Neuronal stem cell (in vitro differentiated cells): ENCODE results near the gene BRINP1.
A peak's percentile ranks its signal among the peaks of the same experiment; 100 is the strongest.

Experiments
- DNase-seq: peaks from one replicate; pipeline ENCODE4 v3.0.0-alpha.2; 2013; ENCODE audit warnings: low spot score
- H2AFZ ChIP-seq: one replicate; pipeline ENCODE4 v1.6.1; 2013; ENCODE audit warnings: mild to moderate bottlenecking, low read length, inconsistent platforms
- H2AK5ac ChIP-seq: 2 replicates; pipeline ENCODE4 v1.6.1; 2013; ENCODE audit warnings: low read depth, mild to moderate bottlenecking, inconsistent platforms, low read length, moderate library complexity, mixed read lengths
- H2BK120ac ChIP-seq: 2 replicates; pipeline ENCODE4 v1.6.1; 2013; ENCODE audit warnings: low read depth, mild to moderate bottlenecking, inconsistent platforms, low read length, moderate library complexity, mixed read lengths
- H2BK12ac ChIP-seq: one replicate; pipeline ENCODE4 v1.6.1; 2013; ENCODE audit warnings: low read length, inconsistent platforms
- H2BK15ac ChIP-seq: 2 replicates; pipeline ENCODE4 v1.6.1; 2013; ENCODE audit warnings: mild to moderate bottlenecking, low read length, inconsistent platforms, mixed read lengths
- H2BK5ac ChIP-seq: one replicate; pipeline ENCODE4 v1.6.1; 2013; ENCODE audit warnings: inconsistent platforms, mild to moderate bottlenecking, low read length, moderate library complexity
- H3K14ac ChIP-seq: one replicate; pipeline ENCODE4 v1.6.1; 2013; ENCODE audit warnings: low read length, inconsistent platforms
- H3K18ac ChIP-seq: 2 replicates; pipeline ENCODE4 v1.6.1; 2013; ENCODE audit warnings: low read length, inconsistent platforms
- H3K23ac ChIP-seq: 2 replicates; pipeline ENCODE4 v1.6.1; 2013; ENCODE audit warnings: low read depth, mild to moderate bottlenecking, mixed read lengths, low read length, inconsistent platforms; ENCODE audit not compliant: poor library complexity
- H3K27ac ChIP-seq: replicated peaks from 3 replicates; pipeline ENCODE4 v1.5.1; 2013; ENCODE audit warnings: low read length, inconsistent platforms
- H3K27me3 ChIP-seq, 3 experiments: 2 replicates each; pipeline ENCODE4 v1.6.1; 2013; ENCODE audit warnings: low read length in 3 of 3, mild to moderate bottlenecking in 2 of 3, inconsistent platforms in 1 of 3, low read depth in 1 of 3, mixed read lengths in 1 of 3, moderate library complexity in 1 of 3; ENCODE audit not compliant: control insufficient read depth in 3 of 3, insufficient read depth in 3 of 3
- H3K36me3 ChIP-seq, 2 donors: replicated peaks in 1 of 2; 2 replicates each; pipeline ENCODE4 v1.6.1; 2013; ENCODE audit warnings: low read length in 2 of 2; ENCODE audit not compliant: control insufficient read depth in 2 of 2, insufficient read depth in 2 of 2
- H3K4ac ChIP-seq: 2 replicates; pipeline ENCODE4 v1.6.1; 2013; ENCODE audit warnings: inconsistent platforms, mild to moderate bottlenecking, low read length, moderate library complexity
- H3K4me1 ChIP-seq, 2 donors: 1 replicate in 1 of 2; 2 replicates in 1 of 2; pipeline ENCODE4 v1.6.1; 2013; ENCODE audit warnings: low read length in 2 of 2, low read depth in 1 of 2; ENCODE audit not compliant: control insufficient read depth in 2 of 2, insufficient read depth in 1 of 2
- H3K4me2 ChIP-seq: one replicate; pipeline ENCODE4 v1.6.1; 2013; ENCODE audit warnings: mild to moderate bottlenecking, low read length, inconsistent platforms; ENCODE audit not compliant: insufficient read depth, poor library complexity, severe bottlenecking
- H3K4me3 ChIP-seq, 2 donors: 2 replicates each; pipeline ENCODE4 v1.5.1; 2013; ENCODE audit warnings: low read length in 2 of 2, mild to moderate bottlenecking in 2 of 2, inconsistent platforms in 1 of 2, moderate library complexity in 1 of 2
- H3K79me1 ChIP-seq: one replicate; pipeline ENCODE4 v1.6.1; 2013; ENCODE audit warnings: low read depth, mild to moderate bottlenecking, inconsistent platforms, low read length, moderate library complexity
- H3K9ac ChIP-seq: one replicate; pipeline ENCODE4 v1.6.1; 2013; ENCODE audit warnings: mild to moderate bottlenecking, low read depth, low read length, inconsistent platforms; ENCODE audit not compliant: poor library complexity
- H3K9me3 ChIP-seq, 2 donors: replicated peaks in 1 of 2; 2 replicates each; pipeline versions ENCODE3 to v1.6.1; 2013; ENCODE audit warnings: low read length in 2 of 2, mild to moderate bottlenecking in 2 of 2, inconsistent platforms in 1 of 2, low read depth in 1 of 2, mixed read lengths in 1 of 2, moderate library complexity in 1 of 2; ENCODE audit not compliant: control insufficient read depth in 2 of 2, insufficient read depth in 1 of 2
- H4K8ac ChIP-seq: one replicate; pipeline ENCODE4 v1.6.1; 2013; ENCODE audit warnings: low read depth, mild to moderate bottlenecking, inconsistent platforms, low read length, moderate library complexity
- H4K91ac ChIP-seq: one replicate; pipeline ENCODE4 v1.6.1; 2013; ENCODE audit warnings: low read length, low read depth, mild to moderate bottlenecking, inconsistent platforms; ENCODE audit not compliant: poor library complexity
- WGBS, 2 donors: extraction: QIAGEN DNeasy Blood & Tissue Kit; methylation state at CpG; one replicate each; pipeline ENCODE4 v1.1.7; 2013; ENCODE audit warnings: missing lambda C conversion rate in 2 of 2, mixed read lengths in 1 of 2; ENCODE audit not compliant: insufficient read length in 2 of 2, insufficient replicate concordance in 1 of 2; ENCODE audit errors: extremely low coverage in 2 of 2; 5-methylcytosine and 5-hydroxymethylcytosine counted together

Gene BRINP1

GRCh38 chr9:119368179-119368578 lies 1.1 kb downstream of the BRINP1 start:
- Histone ChIP-seq H2AFZ (no peak overlapping the region), H3K18ac (no peak overlapping the region), H3K4ac (no peak overlapping the region), H2AK5ac (no peak overlapping the region), H3K4me2 (no peak overlapping the region), H2BK12ac (no peak overlapping the region), H3K9me3 (no peaks in the 10 kb centered on the region), H3K23ac (no peak overlapping the region), H2BK5ac (no peak overlapping the region), H3K4me3 (no peak overlapping the region), H4K8ac (no peak overlapping the region), H3K9ac (peak overlapping the region; percentile 68), H2BK15ac (no peak overlapping the region), H4K91ac (no peak overlapping the region), H3K27me3 (peaks cover 7 to 40% (median 36%) of the 10 kb centered on the region in 3 experiments), H3K14ac (no peak overlapping the region), H3K4me1 (peaks cover 0 to 8% of the 10 kb centered on the region in 2 donors), H2BK120ac (no peak overlapping the region), H3K36me3 (no peaks in the 10 kb centered on the region), H3K27ac (no peak overlapping the region), H3K79me1 (no peaks in the 10 kb centered on the region)
- no CpG with 5 or more reads among the region's 10 CpGs for WGBS, 2 donors
- no peak for DNase-seq

- Histone ChIP-seq H3K4me1 (peaks cover 0 to 8% of the 10 kb centered on the region in 2 donors), H3K4ac (no peak overlapping the region), H3K4me3 (no peak overlapping the region), H4K91ac (no peak overlapping the region), H2BK15ac (no peak overlapping the region), H3K14ac (no peak overlapping the region), H2BK120ac (no peak overlapping the region), H3K9me3 (no peaks in the 10 kb centered on the region), H3K27ac (no peak overlapping the region), H2BK5ac (no peak overlapping the region), H2AK5ac (no peak overlapping the region), H2BK12ac (no peak overlapping the region), H3K23ac (no peak overlapping the region), H3K79me1 (no peaks in the 10 kb centered on the region), H3K27me3 (peaks cover 7 to 40% (median 36%) of the 10 kb centered on the region in 3 experiments), H3K4me2 (no peak overlapping the region), H3K9ac (no peak overlapping the region), H3K18ac (no peak overlapping the region), H2AFZ (no peak overlapping the region), H3K36me3 (no peaks in the 10 kb centered on the region), H4K8ac (no peak overlapping the region)
- DNase-seq, result no peak
- WGBS, 2 donors, result no CpG with 5 or more reads among the region's 7 CpGs
Observed at GRCh38 chr9:119367683-119368075, 1.6 kb downstream of the BRINP1 start.

- H2AFZ ChIP-seq, result no peak overlapping the region
- DNase-seq, result no peak
- H2BK120ac ChIP-seq, result no peak overlapping the region
- H4K8ac ChIP-seq, result no peak overlapping the region
- WGBS, 2 donors, result no CpG with 5 or more reads among the region's 9 CpGs
- no peak overlapping the region for H3K14ac ChIP-seq
- H3K4me3 ChIP-seq, result no peak overlapping the region
- no peaks in the 10 kb centered on the region for H3K79me1 ChIP-seq
- no peaks in the 10 kb centered on the region for H3K9me3 ChIP-seq
- H2BK12ac ChIP-seq, result no peak overlapping the region
- H4K91ac ChIP-seq, result no peak overlapping the region
- no peak overlapping the region for H3K4me2 ChIP-seq
- no peak overlapping the region for H3K4ac ChIP-seq
- H3K4me1 ChIP-seq, result peaks cover 0 to 8% of the 10 kb centered on the region in 2 donors
- no peak overlapping the region for H3K23ac ChIP-seq
- no peaks in the 10 kb centered on the region for H3K36me3 ChIP-seq
- peaks cover 7 to 40% (median 36%) of the 10 kb centered on the region in 3 experiments for H3K27me3 ChIP-seq
- H2AK5ac ChIP-seq, result no peak overlapping the region
- no peak overlapping the region for H3K18ac ChIP-seq
- H2BK5ac ChIP-seq, result no peak overlapping the region
- H2BK15ac ChIP-seq, result no peak overlapping the region
- H3K9ac ChIP-seq, result no peak overlapping the region
- H3K27ac ChIP-seq, result no peak overlapping the region
Observed at GRCh38 chr9:119366909-119367682, 2.1 kb downstream of the BRINP1 start.

- Histone ChIP-seq H3K27me3 (peaks cover 7 to 37% (median 35%) of the 10 kb centered on the region in 3 experiments), H3K79me1 (no peaks in the 10 kb centered on the region)
Observed at GRCh38 chr9:119365291-119366027, 3.8 kb downstream of the BRINP1 start.

More at GRCh38 chr9:119365291-119366027, 3.8 kb downstream of the BRINP1 start:
- Histone ChIP-seq H2BK12ac (no peak overlapping the region), H3K23ac (no peak overlapping the region), H2BK120ac (no peak overlapping the region), H3K4me1 (peaks cover 0 to 8% of the 10 kb centered on the region in 2 donors), H3K14ac (no peak overlapping the region), H3K4ac (no peak overlapping the region), H3K4me2 (no peak overlapping the region), H4K8ac (no peak overlapping the region), H3K9me3 (no peaks in the 10 kb centered on the region), H3K27ac (no peak overlapping the region), H4K91ac (no peak overlapping the region), H3K18ac (no peak overlapping the region), H3K9ac (no peak overlapping the region), H2AFZ (no peak overlapping the region), H2BK5ac (no peak overlapping the region), H2BK15ac (no peak overlapping the region), H2AK5ac (no peak overlapping the region), H3K4me3 (no peak overlapping the region), H3K36me3 (no peaks in the 10 kb centered on the region)
- no CpG with 5 or more reads among the region's 9 CpGs for WGBS, 2 donors
- peak; percentile 78 for DNase-seq
